WTC11 (cell line): ENCODE data around the gene TTLL13. TPM values are rescaled to one million over a fixed set of nuclear protein-coding genes. Genes with fewer than 3 reads are reported as not detected.

Source experiments
- ATAC-seq: fragments of 200-7000 bp; cut with Tn5 transposase; 2 replicates; pipeline ENCODE4 v1.10.0; 2021; ENCODE audit warnings: mild to moderate bottlenecking, moderate library complexity
- CTCF ChIA-PET: fragments of 300-600 bp; sonication (Branson Sonifier 250); formaldehyde crosslinking; loops from one replicate; lab custom pipeline; 2021; ENCODE audit warnings: antibody characterized with exemption; lab: Charles Lee
- POLR2A ChIA-PET: fragments of 350-600 bp; sonication (Branson Sonifier 250); formaldehyde crosslinking; loops from one replicate; lab custom pipeline; 2021; ENCODE audit warnings: antibody characterized with exemption; lab: Charles Lee
- DNase-seq: peaks from one replicate; pipeline ENCODE4 v3.0.0; 2021; ENCODE audit warnings: low spot score
- H3K27ac Mint-ChIP-seq: 2 replicates; pipeline ENCODE4 v1.8.0; 2021; ENCODE audit warnings: mixed read lengths
- H3K27me3 Mint-ChIP-seq: 2 replicates; pipeline ENCODE4 v1.8.0; 2021; ENCODE audit warnings: low read depth, mild to moderate bottlenecking, moderate library complexity, mixed read lengths
- H3K36me3 Mint-ChIP-seq: 2 replicates; pipeline ENCODE4 v1.8.0; 2021; ENCODE audit warnings: mixed read lengths
- H3K4me1 Mint-ChIP-seq: 2 replicates; pipeline ENCODE4 v1.8.0; 2022; ENCODE audit warnings: mixed read lengths
- H3K4me3 Mint-ChIP-seq: 2 replicates; pipeline ENCODE4 v1.8.0; 2021; ENCODE audit warnings: mild to moderate bottlenecking, moderate library complexity, mixed read lengths
- H3K9me3 Mint-ChIP-seq: 2 replicates; pipeline ENCODE4 v1.8.0; 2021; ENCODE audit warnings: mixed read lengths
- AFF4 ChIP-seq: sonication (generic); formaldehyde crosslinking; IDR thresholded peaks from 2 replicates; pipeline ENCODE4 v1.8.1; 2023; ENCODE audit warnings: mild to moderate bottlenecking, missing genetic modification reagents, borderline replicate concordance
- ATF3 ChIP-seq: sonication (generic); formaldehyde crosslinking; conservative IDR thresholded peaks from 2 replicates; pipeline ENCODE4 v1.8.1; 2022; ENCODE audit warnings: mild to moderate bottlenecking, missing genetic modification reagents
- CREB1 ChIP-seq: sonication (generic); formaldehyde crosslinking; IDR thresholded peaks from 2 replicates; pipeline ENCODE4 v1.8.0; 2023; ENCODE audit warnings: mild to moderate bottlenecking, missing genetic modification reagents
- ERG ChIP-seq: fragments of 250-450 bp; sonication (Bioruptor Pico); IDR thresholded peaks from 2 replicates; pipeline ENCODE4 v1.8.0; 2021; ENCODE audit warnings: mild to moderate bottlenecking
- FOXJ3 ChIP-seq: sonication (generic); formaldehyde crosslinking; IDR thresholded peaks from 2 replicates; pipeline ENCODE4 v1.9.0; 2021; ENCODE audit warnings: missing genetic modification reagents, mild to moderate bottlenecking, borderline replicate concordance
- JUN ChIP-seq: sonication (generic); formaldehyde crosslinking; IDR thresholded peaks from 2 replicates; pipeline ENCODE4 v1.8.0; 2023; ENCODE audit warnings: mild to moderate bottlenecking, missing genetic modification reagents
- KAT7 ChIP-seq: sonication (generic); formaldehyde crosslinking; IDR thresholded peaks from 2 replicates; pipeline ENCODE4 v1.8.1; 2023; ENCODE audit warnings: missing genetic modification reagents, mild to moderate bottlenecking, borderline replicate concordance
- MLX ChIP-seq: sonication (generic); formaldehyde crosslinking; IDR thresholded peaks from 2 replicates; pipeline ENCODE4 v1.8.1; 2023; ENCODE audit warnings: mild to moderate bottlenecking, missing genetic modification reagents, moderate library complexity
- RORB ChIP-seq: fragments of 250-450 bp; sonication (Bioruptor Pico); IDR thresholded peaks from 2 replicates; pipeline ENCODE4 v1.9.0; 2021; ENCODE audit warnings: mild to moderate bottlenecking
- SMAD3 ChIP-seq: sonication (generic); formaldehyde crosslinking; IDR thresholded peaks from 2 replicates; pipeline ENCODE4 v1.8.0; 2022; ENCODE audit warnings: missing genetic modification reagents, mild to moderate bottlenecking, borderline replicate concordance
- TEAD4 ChIP-seq: sonication (generic); formaldehyde crosslinking; IDR thresholded peaks from 2 replicates; pipeline ENCODE4 v1.8.0; 2022; ENCODE audit warnings: mild to moderate bottlenecking, missing genetic modification reagents
- ZBTB21 ChIP-seq: sonication (generic); formaldehyde crosslinking; IDR thresholded peaks from 2 replicates; pipeline ENCODE4 v1.8.1; 2023; ENCODE audit warnings: mild to moderate bottlenecking, missing genetic modification reagents, borderline replicate concordance
- ZNF121 ChIP-seq: sonication (generic); formaldehyde crosslinking; IDR thresholded peaks from 2 replicates; pipeline ENCODE4 v1.8.0; 2023; ENCODE audit warnings: missing genetic modification reagents
- ZNF138 ChIP-seq: sonication (generic); formaldehyde crosslinking; conservative IDR thresholded peaks from 2 replicates; pipeline ENCODE4 v1.8.1; 2022; ENCODE audit warnings: mild to moderate bottlenecking, moderate library complexity, missing genetic modification reagents
- ZNF416 ChIP-seq: fragments of 250-450 bp; sonication (Bioruptor Pico); IDR thresholded peaks from 2 replicates; pipeline ENCODE4 v1.9.0; 2021; ENCODE audit warnings: mild to moderate bottlenecking, inconsistent platforms
- total RNA-seq: library from RNA; stranded (reverse); gene quantifications from 3 replicates; pipeline ENCODE4 v1.2.3, GENCODE V29; 2021
- TF ChIP-seq, protein P1 (sequence below): sonication (generic); formaldehyde crosslinking; IDR thresholded peaks from 2 replicates; pipeline ENCODE4 v1.8.1; 2022; ENCODE audit warnings: mild to moderate bottlenecking, missing genetic modification reagents, moderate library complexity, borderline replicate concordance
- TF ChIP-seq, protein P2 (sequence below): sonication (generic); formaldehyde crosslinking; IDR thresholded peaks from 2 replicates; pipeline ENCODE4 v1.8.0; 2023; ENCODE audit warnings: mild to moderate bottlenecking, missing genetic modification reagents

The TTLL13 gene
- total RNA-seq, 1 experiment from 2014 or later = 0.48 TPM

- DNase-seq (no peak), ATAC-seq (no peak)
- Mint-ChIP-seq H3K36me3 (no peaks in the 10 kb centered on the region), H3K4me1 (peaks cover 34% of the 10 kb centered on the region), H3K9me3 (no peaks in the 10 kb centered on the region), H3K27ac (no peak overlapping the region), H3K27me3 (no peaks in the 10 kb centered on the region), H3K4me3 (no peak overlapping the region)
- CTCF ChIA-PET = interaction anchor here (1.0 to 6.7 kb wide), 3 partner anchors 17 to 146 kb away, joined by 3 to 68 read pairs (median 5); no protein-coding TSS in a partner anchor
- TF ChIP-seq KAT7 (no peak), AFF4 (CRISPR knock-in tag) (no peak), RORB (CRISPR knock-in tag) (no peak), ZNF416 (CRISPR knock-in tag) (no peak), ZBTB21 (no peak), TEAD4 (no peak), JUN (CRISPR knock-in tag) (no peak), ERG (CRISPR knock-in tag) (no peak), ATF3 (CRISPR knock-in tag) (no peak)
- TF ChIP-seq, protein P1, sequence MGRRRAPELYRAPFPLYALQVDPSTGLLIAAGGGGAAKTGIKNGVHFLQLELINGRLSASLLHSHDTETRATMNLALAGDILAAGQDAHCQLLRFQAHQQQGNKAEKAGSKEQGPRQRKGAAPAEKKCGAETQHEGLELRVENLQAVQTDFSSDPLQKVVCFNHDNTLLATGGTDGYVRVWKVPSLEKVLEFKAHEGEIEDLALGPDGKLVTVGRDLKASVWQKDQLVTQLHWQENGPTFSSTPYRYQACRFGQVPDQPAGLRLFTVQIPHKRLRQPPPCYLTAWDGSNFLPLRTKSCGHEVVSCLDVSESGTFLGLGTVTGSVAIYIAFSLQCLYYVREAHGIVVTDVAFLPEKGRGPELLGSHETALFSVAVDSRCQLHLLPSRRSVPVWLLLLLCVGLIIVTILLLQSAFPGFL (CRISPR knock-in tag) = no peak
- POLR2A ChIA-PET = no interaction called here
These were observed 47.7 kb downstream of the TTLL13 start for GRCh38 chr15:90297021-90297420.

- Mint-ChIP-seq H3K4me3 (no peak overlapping the region), H3K4me1 (peaks cover 14% of the 10 kb centered on the region), H3K9me3 (no peaks in the 10 kb centered on the region), H3K36me3 (no peaks in the 10 kb centered on the region), H3K27me3 (no peaks in the 10 kb centered on the region; the same call in 1 of the 2 replicates), H3K27ac (no peak overlapping the region)
- no peak for ATAC-seq
- ChIA-PET CTCF (interaction anchor here (0.6 to 2.5 kb wide), 22 partner anchors 8 to 294 kb away, joined by 3 to 30 read pairs (median 5); partner anchors contain the start of genes IQGAP1, SEMA4B, TTLL13 and ZNF774), POLR2A (no interaction called here)
- TF ChIP-seq MLX (CRISPR knock-in tag) (no peak), FOXJ3 (CRISPR knock-in tag) (no peak), SMAD3 (CRISPR knock-in tag) (no peak), ZNF121 (no peak), CREB1 (no peak), ZNF138 (no peak)
- TF ChIP-seq, protein P2, sequence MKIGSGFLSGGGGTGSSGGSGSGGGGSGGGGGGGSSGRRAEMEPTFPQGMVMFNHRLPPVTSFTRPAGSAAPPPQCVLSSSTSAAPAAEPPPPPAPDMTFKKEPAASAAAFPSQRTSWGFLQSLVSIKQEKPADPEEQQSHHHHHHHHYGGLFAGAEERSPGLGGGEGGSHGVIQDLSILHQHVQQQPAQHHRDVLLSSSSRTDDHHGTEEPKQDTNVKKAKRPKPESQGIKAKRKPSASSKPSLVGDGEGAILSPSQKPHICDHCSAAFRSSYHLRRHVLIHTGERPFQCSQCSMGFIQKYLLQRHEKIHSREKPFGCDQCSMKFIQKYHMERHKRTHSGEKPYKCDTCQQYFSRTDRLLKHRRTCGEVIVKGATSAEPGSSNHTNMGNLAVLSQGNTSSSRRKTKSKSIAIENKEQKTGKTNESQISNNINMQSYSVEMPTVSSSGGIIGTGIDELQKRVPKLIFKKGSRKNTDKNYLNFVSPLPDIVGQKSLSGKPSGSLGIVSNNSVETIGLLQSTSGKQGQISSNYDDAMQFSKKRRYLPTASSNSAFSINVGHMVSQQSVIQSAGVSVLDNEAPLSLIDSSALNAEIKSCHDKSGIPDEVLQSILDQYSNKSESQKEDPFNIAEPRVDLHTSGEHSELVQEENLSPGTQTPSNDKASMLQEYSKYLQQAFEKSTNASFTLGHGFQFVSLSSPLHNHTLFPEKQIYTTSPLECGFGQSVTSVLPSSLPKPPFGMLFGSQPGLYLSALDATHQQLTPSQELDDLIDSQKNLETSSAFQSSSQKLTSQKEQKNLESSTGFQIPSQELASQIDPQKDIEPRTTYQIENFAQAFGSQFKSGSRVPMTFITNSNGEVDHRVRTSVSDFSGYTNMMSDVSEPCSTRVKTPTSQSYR = no peak
- TF ChIP-seq, protein P1 (CRISPR knock-in tag) = no peak
- no peak for DNase-seq
These were observed 51.2 kb downstream of the TTLL13 start for GRCh38 chr15:90300541-90300940.
